Prostate gland (tissue), 2 donors: ENCODE data around the gene THAP6. TPM values are rescaled to one million over a fixed set of nuclear protein-coding genes. Genes with fewer than 3 reads are reported as not detected.
A peak's percentile ranks its signal among the peaks of the same experiment; 100 is the strongest.

Experiments used
- DNase-seq: peaks from one replicate; pipeline ENCODE4 v3.0.0-alpha.2; 2019; ENCODE audit warnings: low spot score
- H3K27ac ChIP-seq, 2 donors: fragments of 200-600 bp; sonication (generic); 2 replicates each; pipeline ENCODE4 v1.5.1; 2017 to 2019
- H3K27me3 ChIP-seq: fragments of 200-600 bp; sonication (generic); replicated peaks from 2 replicates; pipeline ENCODE4 v1.5.1; 2019; ENCODE audit not compliant: insufficient read depth
- H3K36me3 ChIP-seq, 2 donors: fragments of 200-600 bp; sonication (generic); 1 replicate in 1 of 2; 2 replicates in 1 of 2; pipeline versions ENCODE4 v1.5.1 to v1.8.1; 2017 to 2019
- H3K4me1 ChIP-seq: fragments of 200-600 bp; sonication (generic); replicated peaks from 2 replicates; pipeline ENCODE4 v1.5.1; 2019
- H3K4me3 ChIP-seq, 2 donors: fragments of 200-600 bp; sonication (generic); 2 replicates each; pipeline ENCODE4 v1.5.1; 2017 to 2019
- H3K9me3 ChIP-seq: fragments of 200-600 bp; sonication (generic); 2 replicates; pipeline ENCODE4 v1.5.1; 2017
- CTCF ChIP-seq, 4 experiments: fragments of 200-600 bp in 2 of 4; fragments of 450-650 bp in 2 of 4; sonication (generic) in 2 of 4; IDR thresholded peaks; 1 replicate in 3 of 4; 2 replicates in 1 of 4; pipeline ENCODE4 v1.5.1; 2016 to 2019; ENCODE audit warnings: antibody characterized with exemption in 4 of 4, mild to moderate bottlenecking in 2 of 4, moderate library complexity in 2 of 4
- POLR2A ChIP-seq: fragments of 450-650 bp; IDR thresholded peaks from one replicate; pipeline ENCODE4 v1.6.1; 2016; ENCODE audit warnings: antibody characterized with exemption, mild to moderate bottlenecking
- POLR2AphosphoS5 ChIP-seq: sonication (generic); formaldehyde crosslinking; IDR thresholded peaks from one replicate; pipeline ENCODE4 v1.6.1; 2017; ENCODE audit warnings: antibody characterized with exemption
- WGBS: methylation state at CpG from one replicate; pipeline ENCODE4 v1.1.5; 2018; 5-methylcytosine and 5-hydroxymethylcytosine counted together
- intact Hi-C: fragments of 100-400 bp; cut with DNase I; formaldehyde crosslinking; loops from one replicate; pipeline ENCODE4 v1.14.2; 2022
- total RNA-seq, 2 donors: library from RNA; depleted of rRNA; stranded (reverse); fragments of >200 nt; gene quantifications; one replicate each; pipeline ENCODE4 v1.1.0, GENCODE V29; 2016

Gene THAP6
- 10 to 100 TPM; 20.7 to 24.1 TPM for total RNA-seq

- TF ChIP-seq POLR2AphosphoS5, result peak; percentile 97
- TF ChIP-seq POLR2A, result peak; percentile 74
- peak in 2 of 4 experiments; percentile 26 to 41 for TF ChIP-seq CTCF (IDR thresholded peaks at IDR 0.05)
- H3K27me3 ChIP-seq, result no peaks in the 10 kb centered on the region
- peak; percentile 95 for DNase-seq
- intact Hi-C loops, result loop anchor here (1.0 kb wide), 1 partner anchor 580 kb away; no protein-coding TSS in a partner anchor
- no peaks in the 10 kb centered on the region for H3K4me1 ChIP-seq
- no peaks in the 10 kb centered on the region for H3K9me3 ChIP-seq
- peak within 1 kb of the TSS; percentile 97 to 98 for H3K27ac ChIP-seq
- WGBS, result under 1% methylated on average over 61 of the region's 61 CpGs
- H3K4me3 ChIP-seq, result peak within 1 kb of the TSS; percentile 70 to 75
- no peaks in the 10 kb centered on the region for H3K36me3 ChIP-seq
Measured at GRCh38 chr4:75514131-75514948, at the start of gene THAP6, which contains the start of gene RCHY1. Gene THAP6, plus strand, starts transcription at chr4:75514473. Its CDS starts 980 bp downstream, at chr4:75515453. Gene RCHY1, minus strand, starts transcription at chr4:75514403. Its CDS starts 117 bp downstream, at chr4:75514286.

GRCh38 chr4:75469896-75470295 lies 44.4 kb upstream of the THAP6 start:
- Histone ChIP-seq H3K9me3 (no peaks in the 10 kb centered on the region), H3K4me3 (no peak overlapping the region), H3K36me3 (no peaks in the 10 kb centered on the region), H3K27ac (no peak overlapping the region), H3K4me1 (no peaks in the 10 kb centered on the region), H3K27me3 (no peaks in the 10 kb centered on the region)
- intact Hi-C loops, result loop anchor here (2.0 kb wide), 1 partner anchor 537 kb away; the partner anchor contains the start of gene PARM1
- WGBS, result 94% methylated on average over 1 of the region's 1 CpG
- DNase-seq, result no peak
- no peak for TF ChIP-seq POLR2A
- no peak for TF ChIP-seq CTCF (IDR thresholded peaks at IDR 0.05)
- no peak for TF ChIP-seq POLR2AphosphoS5

- Histone ChIP-seq H3K9me3 (no peaks in the 10 kb centered on the region), H3K36me3 (no peaks in the 10 kb centered on the region), H3K27me3 (no peaks in the 10 kb centered on the region), H3K27ac (no peak overlapping the region), H3K4me3 (no peak overlapping the region), H3K4me1 (no peaks in the 10 kb centered on the region)
- intact Hi-C loops, result loop anchor here (2.0 kb wide), 1 partner anchor 538 kb away; the partner anchor contains the start of gene PARM1
- DNase-seq, result no peak
- no peak for TF ChIP-seq CTCF (IDR thresholded peaks at IDR 0.05)
- TF ChIP-seq POLR2AphosphoS5, result no peak
- no peak for TF ChIP-seq POLR2A
- WGBS, result 97% methylated on average over 1 of the region's 1 CpG
Measured at GRCh38 chr4:75470738-75471137, 43.5 kb upstream of the THAP6 start.

- Histone ChIP-seq H3K36me3 (no peaks in the 10 kb centered on the region), H3K4me1 (no peaks in the 10 kb centered on the region), H3K9me3 (no peaks in the 10 kb centered on the region), H3K27ac (no peak overlapping the region), H3K4me3 (no peak overlapping the region), H3K27me3 (no peaks in the 10 kb centered on the region)
- no peak for DNase-seq
- WGBS, result 94% methylated on average over 3 of the region's 3 CpGs
- intact Hi-C loops, result no loop called here
- TF ChIP-seq CTCF (IDR thresholded peaks at IDR 0.05) (no peak), POLR2A (no peak), POLR2AphosphoS5 (no peak)
Measured at GRCh38 chr4:75477201-75477600, 37.1 kb upstream of the THAP6 start.
